Muscle layer of colon (tissue), 2 donors: Measurements from ENCODE around the gene SDHAF4.
A peak's percentile ranks its signal among the peaks of the same experiment; 100 is the strongest.

Experiments used
- H3K27ac ChIP-seq: one replicate; pipeline ENCODE4 v1.7.0; 2013; ENCODE audit warnings: low read depth, mild to moderate bottlenecking, low read length, moderate library complexity
- H3K27me3 ChIP-seq, 2 donors: one replicate each; pipeline ENCODE4 v1.7.0; 2013; ENCODE audit warnings: low read length in 2 of 2, mild to moderate bottlenecking in 2 of 2; ENCODE audit not compliant: insufficient read depth in 2 of 2, control insufficient read depth in 1 of 2
- H3K36me3 ChIP-seq: one replicate; pipeline ENCODE4 v1.7.0; 2013; ENCODE audit warnings: mild to moderate bottlenecking, low read length; ENCODE audit not compliant: insufficient read depth
- H3K4me1 ChIP-seq: one replicate; pipeline ENCODE4 v1.7.0; 2013; ENCODE audit warnings: mild to moderate bottlenecking, low read length; ENCODE audit not compliant: insufficient read depth
- H3K4me3 ChIP-seq, 2 donors: one replicate each; pipeline ENCODE4 v1.7.0; 2013; ENCODE audit warnings: low read length in 2 of 2, low read depth in 1 of 2, mild to moderate bottlenecking in 1 of 2, moderate library complexity in 1 of 2
- H3K9ac ChIP-seq: one replicate; pipeline ENCODE4 v1.7.0; 2013; ENCODE audit warnings: low read length
- H3K9me3 ChIP-seq: one replicate; pipeline ENCODE4 v1.7.0; 2013; ENCODE audit warnings: mild to moderate bottlenecking, low read length
- donor health status: abdominal sarcoma.
- donor health status: Adenocarcinoma of cecum.

Gene SDHAF4

DNA sequence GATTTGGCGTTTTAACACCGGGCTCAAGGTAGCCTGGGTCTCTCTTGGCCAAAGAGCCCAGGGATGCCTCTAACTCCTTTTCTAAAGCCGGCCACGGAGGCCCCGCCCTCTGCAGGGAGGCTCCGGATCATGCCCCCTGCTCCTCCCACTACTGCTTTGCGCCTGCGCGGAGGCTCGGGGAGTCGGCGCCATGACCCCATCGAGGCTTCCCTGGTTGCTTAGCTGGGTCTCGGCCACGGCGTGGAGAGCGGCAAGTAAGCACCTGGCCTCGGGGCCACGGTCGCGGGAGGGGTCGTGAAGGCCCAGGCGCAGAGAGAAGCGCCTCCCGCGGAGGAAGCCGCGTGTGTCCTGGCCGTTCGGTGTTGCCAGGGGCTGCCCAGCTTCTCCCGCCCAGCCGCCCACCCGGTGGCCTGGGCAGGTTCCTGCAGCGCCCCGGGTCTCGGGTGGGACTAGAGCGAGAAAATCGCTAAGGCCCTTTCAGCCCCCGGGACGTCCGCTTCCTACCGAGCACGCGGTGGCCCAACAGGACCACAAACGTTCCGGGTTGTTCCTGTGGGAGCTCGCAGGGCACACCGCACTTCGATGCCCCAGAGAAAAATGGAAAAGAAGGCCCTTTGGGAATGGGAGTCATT, at the start of gene SDHAF4:
TSS of gene SDHAF4 (plus strand) at position 180 of the 632 bp plus-strand sequence. CDS start at position 191, 11 bp downstream.
- Histone ChIP-seq H3K9ac (peak within 1 kb of the TSS; percentile 47), H3K27ac (peak within 1 kb of the TSS; percentile 45), H3K4me1 (peaks cover 6% of the 10 kb centered on the region), H3K27me3 (no peaks in the 10 kb centered on the region), H3K36me3 (no peaks in the 10 kb centered on the region), H3K9me3 (no peaks in the 10 kb centered on the region), H3K4me3 (peak within 1 kb of the TSS; percentile 70 to 75)

DNA sequence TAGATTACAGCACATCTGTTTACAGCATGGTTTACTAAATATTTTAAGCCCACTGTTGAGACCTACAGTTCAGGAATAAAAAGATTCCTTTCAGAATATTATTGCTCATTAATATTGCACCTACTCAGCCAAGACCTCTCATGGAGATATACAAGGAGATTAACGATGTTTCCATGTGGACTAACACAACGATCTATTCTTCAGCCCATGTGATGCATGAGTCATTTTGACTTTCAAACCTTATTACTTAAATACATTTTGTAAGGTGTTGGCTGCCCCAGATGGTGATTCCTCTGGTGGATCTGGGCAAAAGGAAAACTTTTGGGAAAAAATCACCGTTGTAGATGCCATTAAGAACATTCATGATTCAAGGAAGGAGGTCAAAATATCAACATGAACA, 48.0 kb upstream of the SDHAF4 start:
- H3K36me3 ChIP-seq: peaks cover 8% of the 10 kb centered on the region
- H3K27ac ChIP-seq: no peak overlapping the region
- H3K27me3 ChIP-seq: no peaks in the 10 kb centered on the region
- no peak overlapping the region for H3K4me3 ChIP-seq
- H3K4me1 ChIP-seq: no peaks in the 10 kb centered on the region
- H3K9me3 ChIP-seq: no peaks in the 10 kb centered on the region
- no peak overlapping the region for H3K9ac ChIP-seq

DNA sequence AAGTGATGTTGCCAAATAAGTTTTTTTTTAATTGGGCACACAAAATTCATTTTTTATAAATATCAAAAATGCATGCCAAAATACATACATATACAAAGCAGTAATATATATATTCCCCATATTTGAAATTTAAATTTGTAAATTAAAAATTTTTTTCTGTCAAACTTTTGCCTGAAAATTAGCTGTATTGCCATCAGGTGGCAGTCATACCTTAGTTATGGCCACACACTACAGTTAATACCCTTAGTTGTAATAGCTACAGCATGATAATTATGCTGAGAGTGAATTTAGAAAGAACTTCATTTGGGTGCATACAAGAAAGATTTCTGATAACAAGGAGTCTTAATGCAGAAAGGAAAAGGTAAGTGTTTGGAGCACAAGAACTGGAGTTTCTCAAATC, 46.2 kb upstream of the SDHAF4 start:
- no peaks in the 10 kb centered on the region for H3K36me3 ChIP-seq

DNA sequence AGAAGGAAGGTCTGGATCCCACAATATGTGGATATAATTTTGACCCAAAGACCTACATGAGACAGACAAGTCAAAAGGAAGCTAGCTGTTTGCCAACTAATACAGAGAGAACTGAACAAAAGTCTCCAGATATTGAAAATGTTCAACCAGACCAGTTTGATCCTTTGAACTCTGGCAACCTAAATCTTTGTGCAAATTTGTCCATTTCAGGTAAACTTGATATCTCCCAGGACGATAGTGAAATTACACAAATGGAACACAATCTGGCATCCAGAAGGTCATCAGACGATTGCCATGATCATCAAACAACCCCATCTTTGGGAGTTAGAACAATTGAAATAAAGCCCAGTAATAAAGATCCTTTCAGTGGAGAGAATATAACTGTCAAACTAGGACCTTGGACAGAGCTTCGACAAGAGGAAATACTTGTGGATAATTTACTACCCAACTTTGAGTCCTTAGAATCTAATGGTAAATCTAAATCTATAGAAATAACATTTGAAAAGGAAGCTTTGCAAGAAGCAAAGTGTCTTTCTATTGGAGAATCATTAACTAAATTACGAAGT, 41.9 kb upstream of the SDHAF4 start:
- Histone ChIP-seq H3K27ac (no peak overlapping the region), H3K36me3 (no peaks in the 10 kb centered on the region), H3K4me1 (no peaks in the 10 kb centered on the region), H3K4me3 (no peak overlapping the region), H3K9ac (no peak overlapping the region), H3K27me3 (no peaks in the 10 kb centered on the region), H3K9me3 (no peaks in the 10 kb centered on the region)

More for the DNA sequence above, 46.2 kb upstream of the SDHAF4 start:
- H3K9ac ChIP-seq: no peak overlapping the region
- H3K4me3 ChIP-seq: no peak overlapping the region
- H3K27ac ChIP-seq: no peak overlapping the region
- H3K27me3 ChIP-seq: no peaks in the 10 kb centered on the region
- H3K4me1 ChIP-seq: no peaks in the 10 kb centered on the region
- H3K9me3 ChIP-seq: no peaks in the 10 kb centered on the region

DNA sequence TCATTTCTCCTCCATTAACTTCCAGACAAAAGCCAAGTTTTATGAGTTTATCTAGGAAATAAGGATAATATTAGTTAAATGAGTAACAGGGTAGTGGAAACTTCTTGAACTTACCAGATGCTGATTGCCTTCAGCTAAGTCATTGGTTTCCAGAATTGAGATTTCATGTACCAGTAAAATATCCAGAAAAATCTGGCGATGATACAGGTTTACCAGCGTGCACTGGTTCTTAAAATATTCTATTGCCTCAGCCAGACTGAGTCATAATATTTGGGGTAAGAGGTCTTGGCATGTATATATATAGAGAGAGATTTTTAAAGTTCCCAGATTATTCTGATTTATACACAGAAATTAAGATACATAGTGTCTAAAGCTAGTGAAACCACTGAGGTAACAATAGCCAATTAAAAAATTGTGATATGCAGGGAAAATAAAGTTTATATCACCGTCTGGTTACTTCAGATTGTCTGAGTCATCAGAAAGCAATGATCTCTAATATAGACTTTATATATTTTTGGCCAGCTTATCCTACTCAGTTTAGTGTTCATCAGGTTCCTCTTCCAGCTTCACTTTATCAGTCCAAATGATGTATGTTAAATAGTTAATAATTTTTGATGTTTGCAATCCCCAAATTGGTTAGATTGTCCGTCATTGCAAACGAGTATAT, 39.5 kb upstream of the SDHAF4 start:
- Histone ChIP-seq H3K36me3 (no peaks in the 10 kb centered on the region), H3K9ac (no peak overlapping the region), H3K27me3 (no peaks in the 10 kb centered on the region), H3K4me1 (no peaks in the 10 kb centered on the region), H3K4me3 (no peak overlapping the region), H3K27ac (no peak overlapping the region), H3K9me3 (no peaks in the 10 kb centered on the region)

DNA sequence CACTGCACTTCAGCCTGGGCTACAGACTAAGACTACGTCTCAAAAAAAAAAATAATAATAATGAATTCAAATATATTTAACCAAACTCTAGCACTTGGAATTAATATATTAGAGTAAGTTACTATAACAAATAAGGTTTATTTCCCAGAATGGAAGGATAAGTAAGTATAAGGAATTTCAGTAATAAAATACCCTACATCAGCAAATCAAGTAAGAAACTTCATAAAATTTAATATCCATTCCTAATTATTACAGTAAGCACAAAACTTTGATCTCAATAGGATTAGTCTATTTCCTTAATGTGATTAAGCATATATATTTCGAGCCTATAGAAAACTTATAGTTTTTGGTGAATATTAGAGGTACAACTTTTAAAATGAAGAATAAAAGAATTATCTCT, 36.7 kb upstream of the SDHAF4 start:
- Histone ChIP-seq H3K36me3 (peaks cover 2% of the 10 kb centered on the region), H3K27me3 (no peaks in the 10 kb centered on the region), H3K9me3 (no peaks in the 10 kb centered on the region), H3K27ac (no peak overlapping the region), H3K4me1 (no peaks in the 10 kb centered on the region), H3K9ac (no peak overlapping the region), H3K4me3 (no peak overlapping the region)

DNA sequence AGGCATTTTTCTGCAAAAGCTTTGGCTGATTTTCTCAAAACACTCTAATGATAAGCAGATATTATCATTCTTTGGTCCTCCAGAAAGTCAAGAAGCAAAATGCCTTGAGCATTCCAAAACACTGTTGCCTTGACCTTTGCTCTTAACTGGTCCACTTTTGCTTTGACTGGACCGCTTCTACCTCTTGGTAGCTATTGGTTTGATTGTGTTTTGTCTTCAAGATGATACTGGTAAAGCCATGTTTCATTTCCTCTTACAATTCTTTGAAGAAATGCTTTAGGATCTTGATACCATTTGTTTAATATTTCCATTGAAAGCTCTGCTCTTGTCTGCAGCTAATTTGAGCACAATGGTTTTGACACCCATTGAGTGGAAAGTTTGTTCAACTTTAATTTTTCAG, 35.6 kb upstream of the SDHAF4 start:
- H3K4me1 ChIP-seq: no peaks in the 10 kb centered on the region
- H3K36me3 ChIP-seq: peaks cover 5% of the 10 kb centered on the region
- H3K27ac ChIP-seq: no peak overlapping the region
- no peak overlapping the region for H3K4me3 ChIP-seq
- H3K27me3 ChIP-seq: no peaks in the 10 kb centered on the region
- H3K9me3 ChIP-seq: no peaks in the 10 kb centered on the region
- no peak overlapping the region for H3K9ac ChIP-seq

DNA sequence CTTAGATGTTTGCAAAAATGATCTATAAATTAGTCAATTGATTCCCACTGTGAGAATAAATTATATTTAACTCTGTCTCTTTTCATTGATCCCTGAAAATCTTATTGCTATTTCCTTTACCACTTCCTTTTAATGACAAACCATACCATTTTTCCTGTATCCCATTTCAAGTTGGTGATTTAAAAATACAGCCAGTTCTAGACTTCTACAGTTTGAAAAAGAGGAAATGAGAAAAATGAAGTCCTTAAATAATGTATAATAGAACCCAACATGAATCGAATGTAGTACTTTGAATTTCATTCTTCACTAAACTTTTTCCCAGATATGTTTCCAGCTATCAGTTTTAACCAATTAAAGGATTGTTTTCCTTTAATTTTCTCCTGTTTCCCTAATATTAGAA, 29.5 kb upstream of the SDHAF4 start:
- no peak overlapping the region for H3K4me3 ChIP-seq
- no peaks in the 10 kb centered on the region for H3K4me1 ChIP-seq
- no peak overlapping the region for H3K27ac ChIP-seq
- no peak overlapping the region for H3K9ac ChIP-seq
- peaks cover 12% of the 10 kb centered on the region for H3K36me3 ChIP-seq
- H3K9me3 ChIP-seq: no peaks in the 10 kb centered on the region
- H3K27me3 ChIP-seq: no peaks in the 10 kb centered on the region

DNA sequence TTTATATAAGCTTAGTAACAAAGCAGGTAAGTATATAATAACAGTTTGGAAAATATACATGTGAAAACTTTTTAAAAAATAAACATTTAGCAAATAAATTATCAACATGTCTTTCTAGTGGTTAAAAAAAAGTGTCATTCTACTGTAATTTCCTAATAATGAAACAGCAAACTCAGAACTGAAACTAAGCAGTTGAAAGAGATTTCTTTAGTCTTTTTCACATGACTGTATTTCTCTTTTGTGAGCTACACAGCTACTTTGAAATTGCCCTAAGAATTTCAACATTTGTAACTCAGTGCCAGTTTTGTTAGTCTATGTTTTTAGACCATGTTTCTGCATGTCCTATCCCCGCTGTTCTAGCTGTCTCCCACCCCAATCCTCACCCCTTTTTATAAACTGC, 28.4 kb upstream of the SDHAF4 start:
- H3K9me3 ChIP-seq: no peaks in the 10 kb centered on the region
- H3K27ac ChIP-seq: no peak overlapping the region
- H3K9ac ChIP-seq: no peak overlapping the region
- no peaks in the 10 kb centered on the region for H3K27me3 ChIP-seq
- H3K36me3 ChIP-seq: peaks cover 12% of the 10 kb centered on the region
- H3K4me1 ChIP-seq: no peaks in the 10 kb centered on the region
- H3K4me3 ChIP-seq: no peak overlapping the region

DNA sequence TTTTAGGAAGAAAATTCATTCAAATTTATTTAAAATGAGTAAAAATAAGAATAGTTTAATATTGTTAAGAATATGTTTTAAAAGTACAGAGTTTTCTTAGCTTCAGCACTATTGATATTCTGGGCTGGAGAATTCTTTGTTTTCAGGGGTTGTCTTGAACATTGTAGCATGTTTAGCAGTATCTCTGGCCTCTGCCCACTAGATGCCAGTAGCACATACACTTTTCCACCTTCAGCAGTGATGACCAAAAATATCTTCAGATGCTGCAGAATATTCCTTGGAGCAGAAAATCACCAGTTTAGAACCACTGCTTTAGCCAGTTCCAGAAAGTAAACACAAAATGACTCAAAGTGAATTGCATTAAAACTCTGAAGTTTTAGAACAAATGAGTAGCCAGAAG, 19.4 kb upstream of the SDHAF4 start:
- H3K9me3 ChIP-seq: no peaks in the 10 kb centered on the region
- H3K27ac ChIP-seq: no peak overlapping the region
- H3K4me1 ChIP-seq: no peaks in the 10 kb centered on the region
- H3K36me3 ChIP-seq: no peaks in the 10 kb centered on the region
- no peaks in the 10 kb centered on the region for H3K27me3 ChIP-seq
- H3K9ac ChIP-seq: no peak overlapping the region
- H3K4me3 ChIP-seq: no peak overlapping the region

DNA sequence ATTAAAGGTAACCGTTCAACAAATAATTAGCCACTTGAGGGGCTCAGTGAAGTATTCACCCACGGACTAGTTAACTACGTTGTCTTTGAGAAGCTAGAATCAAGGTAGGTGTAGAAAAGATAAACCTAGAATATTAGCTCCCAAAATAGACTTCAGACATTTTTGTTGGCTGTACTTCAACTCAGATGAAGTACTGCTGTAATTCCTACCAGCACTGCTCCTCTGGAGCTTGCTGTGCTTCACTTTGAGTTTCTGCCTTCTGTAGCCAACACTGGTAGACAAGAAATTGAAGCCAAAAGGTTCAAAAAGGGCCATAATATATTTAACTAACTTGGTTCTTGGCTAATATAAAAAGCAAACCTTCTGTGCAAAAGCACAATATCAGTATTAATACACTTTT, 18.8 kb upstream of the SDHAF4 start:
- H3K9ac ChIP-seq: no peak overlapping the region
- H3K4me1 ChIP-seq: no peaks in the 10 kb centered on the region
- no peaks in the 10 kb centered on the region for H3K9me3 ChIP-seq
- H3K27me3 ChIP-seq: no peaks in the 10 kb centered on the region
- H3K36me3 ChIP-seq: no peaks in the 10 kb centered on the region
- H3K4me3 ChIP-seq: no peak overlapping the region
- H3K27ac ChIP-seq: no peak overlapping the region

DNA sequence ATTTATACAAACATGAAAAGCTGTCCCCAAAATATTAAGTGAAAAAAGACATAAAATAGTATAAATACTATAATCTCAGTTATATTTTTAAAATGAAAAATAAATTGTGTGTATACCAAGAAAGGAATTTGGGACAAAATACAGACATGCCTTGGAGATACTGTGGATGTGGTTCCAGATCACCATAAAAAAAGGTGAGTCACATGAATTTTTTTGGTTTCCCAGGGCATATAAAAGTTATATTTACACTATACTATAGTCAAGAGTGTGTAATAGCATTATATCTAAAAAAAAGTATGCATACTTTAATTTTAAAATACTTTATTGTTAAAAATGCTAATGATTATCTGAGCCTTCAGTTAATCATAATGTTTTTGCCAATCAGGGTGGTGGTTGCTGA, 17.4 kb upstream of the SDHAF4 start:
- Histone ChIP-seq H3K36me3 (no peaks in the 10 kb centered on the region), H3K27ac (no peak overlapping the region), H3K27me3 (no peaks in the 10 kb centered on the region)

More for the DNA sequence above, 17.4 kb upstream of the SDHAF4 start:
- Histone ChIP-seq H3K9ac (no peak overlapping the region), H3K4me1 (no peaks in the 10 kb centered on the region), H3K9me3 (no peaks in the 10 kb centered on the region), H3K4me3 (no peak overlapping the region)
